GM19351 (cell line): Measurements from ENCODE around the gene TMPRSS3.

Experiments
- ATAC-seq: cut with Tn5 transposase; IDR thresholded peaks from one replicate; pipeline ENCODE4 v1.9.1; 2021; ENCODE audit warnings: mild to moderate bottlenecking, moderate library complexity; ENCODE audit not compliant: unreplicated experiment

TMPRSS3 gene

DNA sequence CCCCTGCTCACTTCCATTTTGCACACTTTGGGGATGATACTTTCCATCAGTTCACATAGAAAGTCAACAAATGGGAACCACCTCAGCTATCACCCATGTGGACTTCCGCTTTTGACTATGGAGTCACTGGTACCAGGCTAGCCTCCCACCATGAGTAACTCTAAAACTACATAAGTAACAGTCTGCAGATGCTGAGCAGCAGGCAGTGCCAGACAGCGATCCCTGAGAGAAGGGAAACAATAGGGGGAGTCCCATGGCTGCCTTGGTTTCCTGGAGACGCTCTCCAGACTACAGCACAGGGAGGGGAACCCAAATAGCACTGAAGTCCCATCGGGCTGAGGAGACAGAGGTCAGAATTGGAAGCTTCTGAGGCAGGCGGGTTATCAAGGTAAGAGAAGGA lies 42.2 kb downstream of the TMPRSS3 start:
- no peak for ATAC-seq

DNA sequence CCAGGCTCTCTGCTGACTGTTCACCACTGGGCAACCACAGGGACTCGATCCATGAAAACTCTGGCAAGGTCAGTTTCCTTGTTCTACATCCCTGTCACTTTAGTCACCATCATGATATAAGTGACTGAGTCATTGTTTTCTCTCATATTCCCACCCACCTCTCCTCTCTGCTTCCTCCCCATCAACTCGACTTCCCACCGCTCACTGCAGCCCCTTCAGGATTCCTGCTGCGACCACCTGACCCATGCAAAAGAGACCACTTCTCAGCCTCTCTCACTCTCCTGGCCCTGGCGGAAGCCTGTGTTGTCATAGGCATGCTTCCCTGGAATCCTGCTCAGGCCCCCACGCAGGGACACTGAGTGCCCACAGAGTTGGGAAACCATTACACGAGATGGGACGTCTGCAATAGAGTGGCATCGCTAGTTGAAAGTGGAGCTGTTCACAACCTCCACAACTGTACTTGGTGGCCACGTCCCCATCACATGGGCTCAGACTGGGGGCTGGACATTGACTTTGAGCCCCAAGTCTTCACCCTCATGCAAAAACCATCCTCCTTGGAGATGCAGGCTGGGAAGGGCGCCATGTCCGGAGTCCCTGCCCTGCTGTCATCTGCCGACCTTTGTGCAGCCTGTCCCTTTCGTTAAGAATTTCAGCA lies 43.3 kb downstream of the TMPRSS3 start:
- no peak for ATAC-seq

DNA sequence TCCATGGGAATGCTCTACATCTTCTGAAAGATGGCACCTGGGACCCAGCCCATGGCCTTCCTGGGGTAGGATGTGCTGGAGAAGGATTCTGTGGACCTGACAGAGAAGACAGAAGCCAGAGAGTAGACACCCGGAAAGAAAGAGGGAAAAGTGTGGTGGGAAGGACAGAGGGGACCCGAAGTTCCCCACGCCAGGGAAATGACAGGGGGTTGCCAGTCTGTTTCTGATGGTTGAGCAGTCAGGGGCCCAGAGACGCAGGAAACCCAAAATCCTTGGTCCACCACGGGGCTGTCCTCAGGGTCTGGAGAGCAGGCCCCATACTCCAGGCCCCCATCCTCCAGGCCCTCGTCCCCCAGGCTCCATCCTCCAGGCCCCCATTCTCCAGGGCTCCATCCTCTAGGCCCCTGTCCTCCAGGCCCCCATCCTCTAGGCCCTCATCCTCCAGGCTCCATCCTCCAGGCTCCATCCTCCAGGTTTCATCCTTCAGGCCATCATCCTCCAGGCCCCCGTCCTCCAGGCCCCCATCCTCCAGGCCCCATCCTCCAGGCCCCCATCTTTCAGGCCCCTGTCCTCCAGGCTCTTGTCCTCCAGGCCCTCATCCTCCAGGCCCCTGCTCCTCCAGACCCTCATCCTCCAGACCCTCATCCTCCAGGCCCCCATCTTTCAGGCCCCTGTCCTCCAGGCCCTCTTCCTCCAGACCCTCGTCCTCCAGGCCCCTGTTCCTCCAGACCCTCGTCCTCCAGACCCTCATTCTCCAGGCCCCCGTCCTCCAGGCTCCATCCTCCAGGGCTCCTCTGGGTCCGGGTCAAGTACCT lies 44.0 kb downstream of the TMPRSS3 start:
- ATAC-seq: no peak

DNA sequence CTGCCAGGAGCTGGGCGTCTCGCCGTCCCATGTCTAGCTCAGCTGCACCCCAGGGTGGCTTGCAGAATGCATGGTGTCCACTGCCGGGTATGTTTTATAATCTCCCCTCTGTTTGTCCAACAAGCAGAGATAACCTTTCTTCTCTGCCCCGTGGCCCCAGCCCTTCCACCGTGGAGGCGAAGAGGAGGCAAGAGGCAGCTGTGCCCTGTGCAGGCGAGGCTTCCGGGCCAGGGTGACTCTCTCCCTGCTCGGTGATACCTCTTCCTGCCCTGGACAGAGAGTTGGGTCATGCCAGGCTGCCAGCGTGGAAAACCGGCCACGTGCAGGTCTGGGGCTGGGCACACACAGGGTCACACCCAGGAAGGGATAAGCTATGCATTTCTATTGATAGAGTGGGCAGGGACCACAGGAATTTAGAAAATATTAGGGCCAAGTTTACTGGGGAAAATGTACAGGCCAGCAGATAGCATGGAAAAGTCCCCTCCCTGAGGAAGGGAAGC lies 44.9 kb downstream of the TMPRSS3 start, which contains the start of gene TFF2:
Gene TFF2, minus strand, starts transcription at position 68 of the 500 bp plus-strand sequence. Its CDS starts 37 bp downstream, at position 31.
- no peak for ATAC-seq

DNA sequence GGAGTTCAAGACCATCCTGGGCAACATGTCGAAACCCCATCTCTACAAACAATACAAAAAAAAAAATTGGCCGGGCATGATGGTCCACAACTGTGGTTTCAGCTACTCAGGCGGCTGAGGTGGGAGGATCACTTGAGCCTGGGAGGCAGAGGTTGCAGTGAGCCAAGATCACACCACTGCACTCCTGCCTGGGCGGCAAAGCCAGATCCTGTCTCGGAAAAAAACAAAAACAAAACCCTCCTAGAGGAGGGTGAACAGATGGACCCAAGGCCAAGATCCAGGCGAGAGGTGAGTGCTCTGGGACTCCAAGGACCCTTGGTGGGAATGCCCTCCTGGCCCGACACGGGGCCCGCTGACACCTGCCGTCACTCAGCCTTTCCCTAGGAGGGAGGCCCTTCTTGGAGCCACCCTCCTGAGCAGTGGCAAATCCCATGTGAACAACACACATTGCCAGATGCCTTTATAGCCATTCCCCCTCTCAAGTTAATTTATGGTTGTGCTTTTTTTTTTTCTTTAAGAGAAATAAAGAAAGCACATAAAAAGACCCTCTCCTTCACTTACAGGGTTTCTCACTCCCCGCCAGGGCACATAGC lies 45.4 kb downstream of the TMPRSS3 start:
- no peak for ATAC-seq

DNA sequence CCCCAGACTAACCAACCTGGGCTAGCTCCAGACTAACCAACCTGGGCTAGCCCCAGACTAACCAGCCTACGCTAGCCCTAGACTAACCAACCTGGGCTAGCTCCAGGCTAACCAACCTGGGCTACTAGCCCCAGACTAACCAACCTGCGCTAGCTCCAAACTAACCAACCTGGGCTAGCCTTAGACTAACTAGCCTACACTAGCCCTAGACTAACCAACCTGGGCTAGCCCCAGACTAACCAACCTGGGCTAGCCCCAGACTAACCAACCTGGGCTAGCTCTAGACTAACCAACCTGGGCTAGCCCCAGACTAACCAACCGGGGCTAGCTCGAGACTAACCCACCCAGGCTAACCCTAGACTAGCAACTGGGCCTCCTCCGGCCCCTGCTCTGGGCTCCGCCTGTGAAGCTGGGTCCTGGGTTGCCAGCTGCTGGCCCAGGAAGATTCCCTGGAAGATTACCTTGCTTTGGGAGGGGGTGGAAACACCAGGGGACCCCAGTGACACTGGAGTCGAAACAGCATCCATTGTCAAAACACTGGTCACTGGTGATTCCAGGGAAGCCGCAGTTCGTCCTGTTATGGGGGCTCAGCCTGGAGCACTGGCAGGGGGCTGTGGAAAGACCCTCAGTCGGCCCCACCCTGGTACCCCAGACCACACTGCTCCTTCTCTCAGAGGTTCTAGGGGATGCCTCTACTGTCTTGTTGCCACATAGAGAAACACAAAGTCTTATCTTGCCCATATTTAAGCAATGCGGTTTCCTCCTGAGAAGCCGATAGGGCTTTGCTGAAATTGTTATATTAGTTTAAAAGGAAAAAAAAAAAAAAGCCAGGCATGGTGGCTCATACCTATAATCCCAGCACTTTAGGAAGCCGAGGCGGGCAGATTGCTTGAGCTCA lies 46.2 kb downstream of the TMPRSS3 start:
- no peak for ATAC-seq

DNA sequence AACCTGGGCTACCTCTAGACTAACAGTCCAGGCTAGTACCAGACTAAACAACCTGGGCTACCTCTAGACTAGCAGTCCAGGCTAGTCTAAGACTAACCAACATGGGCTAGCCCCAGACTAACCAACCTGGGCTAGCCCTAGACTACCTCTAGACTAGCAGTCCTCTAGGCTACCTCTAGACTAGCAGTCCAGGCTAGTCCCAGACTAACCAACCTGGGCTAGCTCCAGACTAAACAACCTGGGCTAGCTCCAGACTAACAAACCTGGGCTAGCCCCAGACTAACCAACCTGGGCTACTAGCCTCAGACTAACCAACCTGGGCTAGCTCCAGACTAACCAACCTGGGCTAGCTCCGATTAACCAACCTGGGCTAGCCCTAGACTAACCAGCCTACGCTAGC lies 47.1 kb downstream of the TMPRSS3 start:
- ATAC-seq: no peak

DNA sequence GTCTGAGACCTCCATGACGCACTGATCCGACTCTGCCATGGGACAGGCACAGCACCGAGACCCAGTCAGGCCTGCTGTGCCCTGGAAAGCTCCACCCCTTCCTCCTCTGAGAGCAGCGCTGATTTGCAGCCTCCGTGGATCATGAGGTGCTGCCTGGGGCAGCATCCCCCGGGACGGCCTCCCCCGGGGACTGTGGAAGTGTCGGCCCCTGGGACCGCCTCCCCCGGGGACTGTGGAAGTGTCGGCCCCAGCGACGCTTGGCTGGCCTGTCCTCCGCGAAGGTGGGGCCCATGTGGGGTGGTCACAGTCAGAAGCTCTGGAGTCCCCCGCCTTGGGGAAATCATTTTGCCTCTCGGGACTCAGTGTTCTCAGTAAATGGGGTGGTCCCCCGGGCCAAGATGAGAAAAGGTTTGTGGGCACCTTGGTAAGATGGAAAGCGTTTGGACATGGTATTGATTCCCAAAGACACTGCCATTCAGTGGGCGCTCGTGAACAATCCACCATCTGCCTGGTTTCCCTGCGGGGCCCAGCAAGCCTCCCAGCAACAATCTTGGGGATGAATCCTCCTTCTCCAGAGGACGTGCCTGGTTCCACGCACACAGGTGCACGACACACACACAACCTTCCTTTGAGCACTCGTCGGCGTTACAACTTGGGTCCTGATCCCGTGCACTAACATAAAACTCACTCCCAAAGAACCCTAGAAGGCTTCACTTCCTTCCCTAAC lies 48.1 kb downstream of the TMPRSS3 start:
- no peak for ATAC-seq

DNA sequence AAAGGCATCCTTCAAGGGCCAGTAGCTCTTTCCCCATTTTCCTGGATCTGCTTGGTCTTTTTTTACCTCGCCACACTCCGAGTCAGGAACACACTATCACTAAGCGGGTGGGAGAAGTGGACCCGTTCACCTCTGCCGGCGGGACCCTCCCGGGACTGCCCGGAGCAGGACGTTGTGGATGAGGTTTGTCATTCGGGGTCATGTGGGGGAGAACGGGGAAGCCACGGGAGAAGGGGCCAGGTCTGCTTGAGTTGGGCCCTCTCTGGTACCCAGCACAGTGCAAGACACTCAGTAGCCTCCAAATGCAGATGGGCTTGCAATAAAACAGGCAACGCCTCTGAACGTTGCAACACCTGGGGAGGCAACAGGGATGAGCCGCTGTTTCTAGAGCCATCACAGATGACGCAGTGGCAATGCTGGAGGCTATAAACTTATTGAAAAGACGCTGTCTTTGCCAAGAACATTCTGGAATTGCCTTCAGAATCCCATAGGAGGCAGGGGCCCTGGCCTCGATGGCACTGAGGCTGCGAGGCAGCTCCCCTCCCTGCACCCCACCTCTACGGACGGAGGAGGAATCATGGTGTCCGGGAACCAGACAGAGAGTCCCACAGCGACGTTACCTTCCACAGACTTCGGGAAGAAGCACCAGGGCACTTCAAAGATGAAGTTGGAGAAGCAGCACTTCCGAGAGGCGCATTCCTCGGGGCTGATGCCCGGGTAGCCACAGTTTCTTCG lies 48.8 kb downstream of the TMPRSS3 start:
- ATAC-seq: no peak

DNA sequence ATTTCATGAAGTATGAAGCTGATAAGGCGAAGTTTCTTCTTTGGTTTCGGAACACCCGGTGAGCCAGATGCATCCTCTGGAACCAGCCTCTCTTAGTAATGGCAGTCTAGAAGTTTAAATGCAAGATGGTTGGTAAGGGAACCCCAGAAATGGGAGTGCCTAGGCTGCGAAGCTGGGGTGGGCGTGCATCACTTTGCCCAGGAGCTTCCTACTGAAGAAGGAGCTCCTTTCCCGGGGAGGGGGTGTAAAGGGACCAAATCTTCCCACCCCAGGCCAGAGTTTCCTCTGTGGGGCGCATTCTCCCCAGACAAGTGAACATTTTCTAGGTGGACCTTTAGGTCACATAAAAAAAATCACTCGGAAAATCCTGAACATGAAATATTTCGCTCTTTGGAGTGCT lies 49.4 kb downstream of the TMPRSS3 start:
- ATAC-seq: no peak

DNA sequence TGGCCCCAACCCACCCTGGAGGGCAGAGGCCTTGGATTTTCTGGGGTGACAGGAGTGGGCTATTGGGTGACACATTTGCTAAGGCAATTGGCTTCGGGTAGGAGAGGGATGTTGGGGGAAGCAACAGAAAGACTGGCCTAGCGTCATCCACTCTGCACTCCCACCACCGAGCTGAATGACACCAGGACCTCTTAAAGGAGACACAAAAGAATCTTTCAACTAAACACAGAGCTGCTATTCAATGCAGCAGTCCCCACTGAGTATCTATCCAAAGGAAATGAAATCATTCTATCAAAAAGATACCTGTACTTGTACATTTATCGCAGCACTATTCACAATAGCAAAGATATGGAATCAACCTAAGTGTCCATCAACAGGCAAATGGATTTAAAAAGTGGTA lies 51.2 kb downstream of the TMPRSS3 start:
- no peak for ATAC-seq

DNA sequence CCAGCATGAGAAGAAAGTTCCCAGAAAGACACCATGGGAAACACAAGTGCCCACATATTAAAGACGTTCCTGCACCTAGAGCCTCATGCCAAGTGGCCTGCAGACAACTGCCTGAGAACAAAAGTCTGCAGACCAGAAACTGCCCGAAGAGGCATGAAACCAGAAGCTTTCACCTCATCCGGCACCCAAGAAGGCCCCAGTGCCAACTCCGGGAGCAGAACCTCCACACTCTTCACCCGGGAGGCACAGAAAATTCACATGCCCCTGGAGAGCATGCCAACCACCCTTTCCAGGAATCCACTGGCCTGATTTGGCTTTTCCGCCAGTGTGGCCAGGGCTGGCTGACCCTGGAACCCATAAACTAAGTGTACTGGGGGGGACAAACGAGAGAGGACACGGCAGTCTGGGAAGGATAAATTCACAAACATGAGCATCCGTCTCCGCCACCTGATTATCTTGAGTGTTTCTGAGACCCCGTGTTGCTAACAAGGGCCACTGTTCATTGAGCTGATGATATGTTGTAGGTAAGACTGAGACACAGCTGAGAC lies 51.8 kb downstream of the TMPRSS3 start:
- ATAC-seq: no peak

DNA sequence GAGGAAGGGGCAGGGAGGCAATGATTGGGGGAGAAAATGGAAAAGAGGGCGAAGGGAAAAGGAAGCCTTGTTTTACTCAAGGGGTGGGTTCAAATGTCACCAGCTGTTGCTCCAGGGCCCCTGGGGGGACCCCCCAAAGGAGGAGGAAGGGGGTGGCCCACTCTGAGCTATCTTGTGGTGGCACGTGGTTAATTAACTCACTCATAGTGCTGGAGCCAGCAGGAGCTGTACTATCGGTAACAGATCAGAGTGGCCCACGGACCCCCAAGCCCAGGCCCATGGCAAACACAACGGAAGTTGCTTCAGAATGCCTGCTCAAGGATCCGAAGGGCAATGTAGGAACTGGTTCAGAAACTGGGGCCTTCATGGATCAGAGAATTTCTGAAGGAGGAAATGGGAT lies 52.3 kb downstream of the TMPRSS3 start:
- no peak for ATAC-seq

DNA sequence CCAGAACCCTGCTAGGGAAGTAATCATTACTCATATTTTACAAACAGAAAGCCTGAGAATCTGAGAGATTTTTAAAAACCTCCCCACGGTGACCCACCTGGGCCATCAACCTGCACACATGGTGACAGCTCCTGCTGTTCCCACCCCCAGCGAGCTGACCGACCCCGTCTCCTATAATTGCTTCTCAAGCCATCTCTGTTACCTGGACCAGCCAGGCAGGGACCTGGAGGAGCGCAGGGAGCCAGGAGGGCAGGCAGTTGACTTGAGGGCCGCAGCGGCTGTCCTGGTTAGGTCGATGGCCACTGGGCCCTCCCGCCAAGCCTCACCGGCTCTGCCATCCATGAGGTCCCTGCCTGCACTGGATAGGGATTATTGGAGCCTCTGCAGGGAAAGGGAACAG lies 52.8 kb downstream of the TMPRSS3 start:
- ATAC-seq: no peak

DNA sequence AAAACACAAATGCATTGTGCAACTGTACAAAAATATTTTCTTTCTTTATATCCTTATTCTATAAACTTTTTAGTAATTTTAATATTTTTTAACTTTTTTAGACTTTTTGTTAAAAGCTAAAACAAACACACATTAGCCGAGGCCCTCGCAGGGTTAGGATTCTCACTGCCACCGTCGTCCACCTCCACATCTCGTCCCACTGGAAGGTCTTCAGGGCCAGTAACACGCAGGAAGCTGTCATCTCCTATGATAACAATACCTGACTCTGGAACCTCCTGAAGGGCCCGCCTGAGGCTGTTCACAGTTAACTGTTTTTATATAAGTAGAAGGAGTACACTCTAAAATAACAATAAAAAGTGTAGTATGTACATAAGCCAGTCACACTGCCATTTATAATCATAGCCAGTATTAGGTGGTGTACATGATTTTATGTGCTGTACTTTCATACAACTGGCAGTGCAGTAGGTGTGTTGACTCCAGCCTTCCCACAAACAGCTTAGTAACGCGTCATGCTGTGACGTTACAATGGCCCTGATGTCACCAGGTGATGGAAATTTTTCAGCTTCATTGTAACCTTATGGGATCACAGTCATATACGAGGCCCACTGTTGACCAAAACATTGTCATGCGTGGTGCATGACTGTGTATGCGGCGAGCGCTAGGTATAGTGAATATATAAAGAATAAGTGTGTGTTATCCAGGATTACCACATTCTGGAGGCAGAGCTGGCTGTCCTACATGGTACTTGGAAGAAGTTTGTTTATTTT lies 53.9 kb downstream of the TMPRSS3 start:
- no peak for ATAC-seq

DNA sequence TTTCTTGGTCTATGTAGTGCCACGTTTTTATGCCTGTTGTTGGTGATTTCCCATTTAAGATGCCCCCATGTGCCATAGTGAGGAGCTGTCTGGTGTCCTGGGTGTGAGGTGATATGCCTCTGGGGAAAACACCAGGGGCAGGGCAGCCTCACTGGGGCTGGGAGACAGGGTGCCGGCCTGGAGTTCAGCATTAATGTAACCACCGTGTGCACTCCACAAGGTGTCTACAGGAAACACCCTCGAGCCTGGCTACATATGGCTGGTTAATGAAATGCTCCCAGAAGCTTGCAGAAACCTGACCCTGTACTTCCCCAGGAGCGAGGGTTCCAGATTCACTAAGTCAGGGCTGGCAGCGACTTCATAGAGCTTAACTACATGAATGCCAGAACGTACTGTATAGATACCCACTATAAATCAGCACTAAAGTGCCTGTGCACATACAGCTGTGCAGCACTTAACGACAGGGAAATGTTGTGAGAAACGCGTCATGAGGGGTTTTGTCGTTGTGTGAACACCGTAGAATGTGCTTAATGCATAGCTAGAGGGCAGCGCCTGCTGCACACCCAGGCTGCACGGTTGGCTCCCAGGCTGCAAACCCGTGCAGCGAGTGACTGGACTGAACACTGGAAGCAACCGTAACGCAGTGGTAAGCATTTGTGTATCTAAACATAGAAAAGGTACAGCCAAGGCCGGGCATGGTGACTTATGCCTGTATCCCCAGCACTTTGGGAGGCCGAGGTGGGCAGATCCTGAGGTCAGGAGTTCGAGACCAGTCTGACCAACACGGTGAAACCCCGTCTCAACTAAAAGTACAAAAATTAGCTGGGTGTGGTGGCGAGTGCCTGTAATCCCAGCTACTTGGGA lies 55.4 kb downstream of the TMPRSS3 start:
- no peak for ATAC-seq
